HEK293 (cell line): ENCODE measurements around the gene PANX1.
A peak's percentile ranks its signal among the peaks of the same experiment; 100 is the strongest.

Source experiments
- CTCF ChIA-PET: fragments of 350-600 bp; formaldehyde crosslinking; extraction: SDS; loops from one replicate; lab custom pipeline; 2021; ENCODE audit warnings: antibody characterized with exemption; lab: Yijun Ruan, JAX
- POLR2A ChIA-PET: fragments of 300-600 bp; formaldehyde crosslinking; extraction: SDS; loops from one replicate; lab custom pipeline; 2020; ENCODE audit warnings: antibody characterized with exemption, inconsistent platforms; lab: Yijun Ruan, JAX
- H3K27ac ChIP-seq: fragments of 200-500 bp; sonication (Bioruptor generic); 2 replicates; pipeline ENCODE4 v1.5.1; 2014; ENCODE audit warnings: low read depth, low read length, control low read depth, inconsistent platforms; ENCODE audit errors: extremely low read depth
- H3K36me3 ChIP-seq, 2 experiments: fragments of 200-500 bp in 1 of 2; sonication (Bioruptor generic) in 1 of 2; 1 replicate in 1 of 2; 2 replicates in 1 of 2; pipeline ENCODE4 v1.5.1; 2014 to 2017; ENCODE audit warnings: inconsistent platforms in 2 of 2, low read length in 2 of 2; ENCODE audit not compliant: control insufficient read depth in 2 of 2, insufficient read depth in 1 of 2
- H3K4me1 ChIP-seq: fragments of 200-500 bp; sonication (Bioruptor generic); 2 replicates; pipeline ENCODE4 v1.5.1; 2014; ENCODE audit warnings: mild to moderate bottlenecking, low read length, inconsistent platforms; ENCODE audit not compliant: control insufficient read depth, insufficient read depth
- H3K4me3 ChIP-seq: 2 replicates; pipeline ENCODE4 v1.5.1; 2011; ENCODE audit warnings: low read depth, mild to moderate bottlenecking, control low read depth, low read length, moderate library complexity
- H3K9me3 ChIP-seq: fragments of 200-500 bp; sonication (Bioruptor generic); 2 replicates; pipeline ENCODE4 v1.5.1; 2014; ENCODE audit warnings: low read depth, low read length, inconsistent platforms; ENCODE audit not compliant: control insufficient read depth, insufficient read depth
- GLIS2 ChIP-seq: fragments of 450-650 bp; formaldehyde crosslinking; IDR thresholded peaks from 2 replicates; pipeline ENCODE4 v1.5.1; 2016; ENCODE audit warnings: missing biosample characterization, missing genetic modification characterization
- KLF17 ChIP-seq: fragments of 450-650 bp; formaldehyde crosslinking; IDR thresholded peaks from 2 replicates; pipeline ENCODE4 v1.5.1; 2016; ENCODE audit warnings: missing biosample characterization, missing genetic modification characterization
- MZF1 ChIP-seq: fragments of 450-650 bp; formaldehyde crosslinking; IDR thresholded peaks from 2 replicates; pipeline ENCODE4 v1.5.1; 2017; ENCODE audit warnings: missing biosample characterization, missing genetic modification characterization, borderline replicate concordance
- SETDB1 ChIP-seq: IDR thresholded peaks from one replicate; pipeline ENCODE4 v1.6.1; 2017; ENCODE audit warnings: mild to moderate bottlenecking, low read length, moderate library complexity, mixed read lengths; ENCODE audit not compliant: insufficient read length
- SP3 ChIP-seq: fragments of 450-650 bp; formaldehyde crosslinking; IDR thresholded peaks from 2 replicates; pipeline ENCODE4 v1.5.1; 2016; ENCODE audit warnings: missing biosample characterization, missing genetic modification characterization
- ZBTB1 ChIP-seq: fragments of 450-650 bp; formaldehyde crosslinking; IDR thresholded peaks from 2 replicates; pipeline ENCODE4 v1.5.1; 2016; ENCODE audit warnings: missing biosample characterization, missing genetic modification characterization
- ZBTB48 ChIP-seq: fragments of 450-650 bp; formaldehyde crosslinking; IDR thresholded peaks from 2 replicates; pipeline ENCODE4 v1.5.1; 2016; ENCODE audit warnings: missing biosample characterization, missing genetic modification characterization
- ZBTB8A ChIP-seq: fragments of 450-650 bp; formaldehyde crosslinking; IDR thresholded peaks from 2 replicates; pipeline ENCODE4 v1.5.1; 2016; ENCODE audit warnings: missing biosample characterization, missing genetic modification characterization
- ZFP3 ChIP-seq: fragments of 450-650 bp; formaldehyde crosslinking; IDR thresholded peaks from 2 replicates; pipeline ENCODE4 v1.5.1; 2016; ENCODE audit warnings: low read depth, missing biosample characterization, missing genetic modification characterization
- ZNF121 ChIP-seq: fragments of 450-650 bp; formaldehyde crosslinking; IDR thresholded peaks from 2 replicates; pipeline ENCODE4 v1.5.1; 2016; ENCODE audit warnings: missing biosample characterization, missing genetic modification characterization
- ZNF132 ChIP-seq: fragments of 450-650 bp; formaldehyde crosslinking; IDR thresholded peaks from 2 replicates; pipeline ENCODE4 v1.5.1; 2017; ENCODE audit warnings: missing biosample characterization, missing genetic modification characterization, borderline replicate concordance
- ZNF133 ChIP-seq: fragments of 450-650 bp; formaldehyde crosslinking; IDR thresholded peaks from 2 replicates; pipeline ENCODE4 v1.5.1; 2016; ENCODE audit warnings: missing biosample characterization, missing genetic modification characterization
- ZNF157 ChIP-seq: fragments of 450-650 bp; formaldehyde crosslinking; IDR thresholded peaks from 2 replicates; pipeline ENCODE4 v1.5.1; 2016; ENCODE audit warnings: missing biosample characterization, missing genetic modification characterization
- ZNF23 ChIP-seq: fragments of 450-650 bp; formaldehyde crosslinking; IDR thresholded peaks from 2 replicates; pipeline ENCODE4 v1.5.1; 2016; ENCODE audit warnings: missing biosample characterization, missing genetic modification characterization, borderline replicate concordance
- ZNF239 ChIP-seq: fragments of 450-650 bp; formaldehyde crosslinking; IDR thresholded peaks from 2 replicates; pipeline ENCODE4 v1.5.1; 2016; ENCODE audit warnings: missing biosample characterization, missing genetic modification characterization
- ZNF24 ChIP-seq: fragments of 450-650 bp; formaldehyde crosslinking; IDR thresholded peaks from 2 replicates; pipeline ENCODE4 v1.5.1; 2016; ENCODE audit warnings: missing biosample characterization, missing genetic modification characterization
- ZNF266 ChIP-seq: fragments of 450-650 bp; formaldehyde crosslinking; IDR thresholded peaks from 2 replicates; pipeline ENCODE4 v1.5.1; 2016; ENCODE audit warnings: missing biosample characterization, missing genetic modification characterization, low read depth
- ZNF274 ChIP-seq, 2 experiments: fragments of 200-500 bp in 1 of 2; fragments of 450-650 bp in 1 of 2; sonication (Bioruptor generic) in 1 of 2; formaldehyde crosslinking in 1 of 2; IDR thresholded peaks; 2 replicates each; pipeline versions ENCODE4 v1.5.1 to v1.6.1; 2014 to 2016; ENCODE audit warnings: borderline replicate concordance in 1 of 2, inconsistent platforms in 1 of 2, low read length in 1 of 2, missing biosample characterization in 1 of 2, missing genetic modification characterization in 1 of 2
- ZNF311 ChIP-seq: fragments of 450-650 bp; formaldehyde crosslinking; IDR thresholded peaks from 2 replicates; pipeline ENCODE4 v1.5.1; 2017; ENCODE audit warnings: missing biosample characterization, missing genetic modification characterization, borderline replicate concordance
- ZNF341 ChIP-seq: fragments of 450-650 bp; formaldehyde crosslinking; IDR thresholded peaks from 2 replicates; pipeline ENCODE4; 2016; ENCODE audit warnings: low read depth, missing biosample characterization, missing genetic modification characterization
- ZNF362 ChIP-seq: fragments of 450-650 bp; formaldehyde crosslinking; IDR thresholded peaks from 2 replicates; pipeline ENCODE4 v1.5.1; 2016; ENCODE audit warnings: missing biosample characterization, missing genetic modification characterization
- ZNF366 ChIP-seq: fragments of 450-650 bp; formaldehyde crosslinking; conservative IDR thresholded peaks from 2 replicates; pipeline ENCODE4 v1.5.1; 2016; ENCODE audit warnings: missing biosample characterization, missing genetic modification characterization
- ZNF394 ChIP-seq: fragments of 450-650 bp; formaldehyde crosslinking; IDR thresholded peaks from 2 replicates; pipeline ENCODE4 v1.5.1; 2016; ENCODE audit warnings: missing biosample characterization, missing genetic modification characterization, mild to moderate bottlenecking, moderate library complexity, borderline replicate concordance
- ZNF433 ChIP-seq: fragments of 450-650 bp; formaldehyde crosslinking; IDR thresholded peaks from 2 replicates; pipeline ENCODE4 v1.5.1; 2016; ENCODE audit warnings: missing biosample characterization, missing genetic modification characterization, low read depth
- ZNF473 ChIP-seq: fragments of 450-650 bp; formaldehyde crosslinking; IDR thresholded peaks from 2 replicates; pipeline ENCODE4 v1.5.1; 2017; ENCODE audit warnings: missing biosample characterization, missing genetic modification characterization
- ZNF488 ChIP-seq: fragments of 450-650 bp; formaldehyde crosslinking; IDR thresholded peaks from 2 replicates; pipeline ENCODE4 v1.5.1; 2016; ENCODE audit warnings: missing biosample characterization, missing genetic modification characterization
- ZNF501 ChIP-seq: fragments of 450-650 bp; formaldehyde crosslinking; IDR thresholded peaks from 2 replicates; pipeline ENCODE4 v1.5.1; 2016; ENCODE audit warnings: missing biosample characterization, missing genetic modification characterization
- ZNF510 ChIP-seq: fragments of 450-650 bp; formaldehyde crosslinking; IDR thresholded peaks from 2 replicates; pipeline ENCODE4 v1.5.1; 2018; ENCODE audit warnings: mild to moderate bottlenecking, missing genetic modification characterization, missing biosample characterization; ENCODE audit not compliant: insufficient replicate concordance
- ZNF529 ChIP-seq: fragments of 450-650 bp; formaldehyde crosslinking; IDR thresholded peaks from 2 replicates; pipeline ENCODE4 v1.5.1; 2017; ENCODE audit warnings: missing genetic modification characterization, missing biosample characterization; ENCODE audit not compliant: insufficient replicate concordance
- ZNF585B ChIP-seq: fragments of 450-650 bp; formaldehyde crosslinking; IDR thresholded peaks from 2 replicates; pipeline ENCODE4 v1.5.1; 2016; ENCODE audit warnings: missing biosample characterization, missing genetic modification characterization
- ZNF701 ChIP-seq: fragments of 450-650 bp; formaldehyde crosslinking; IDR thresholded peaks from 2 replicates; pipeline ENCODE4 v1.5.1; 2016; ENCODE audit warnings: missing biosample characterization, missing genetic modification characterization
- ZNF785 ChIP-seq: fragments of 450-650 bp; formaldehyde crosslinking; IDR thresholded peaks from 2 replicates; pipeline ENCODE4 v1.5.1; 2016; ENCODE audit warnings: missing biosample characterization, missing genetic modification characterization
- TF ChIP-seq, protein P1 (sequence below): fragments of 450-650 bp; formaldehyde crosslinking; IDR thresholded peaks from 2 replicates; pipeline ENCODE4 v1.5.1; 2016; ENCODE audit warnings: missing biosample characterization, missing genetic modification characterization

PANX1 gene

GRCh38 chr11:94128291-94128745 lies 323 bp upstream of the PANX1 start (continued):
- TF ChIP-seq ZNF157 = no peak
- no peak for TF ChIP-seq ZNF433 (tag by site-specific recombination)
- TF ChIP-seq ZNF23 (tag by site-specific recombination) = no peak
- 0 out of 2 replicates have a peak, but pooled peaks have one; percentile 8 for TF ChIP-seq ZNF366 (tag by site-specific recombination)
- no peak for TF ChIP-seq SETDB1
- TF ChIP-seq ZNF785 (tag by site-specific recombination) = no peak
- TF ChIP-seq SP3 (tag by site-specific recombination) = no peak
- TF ChIP-seq ZNF473 = no peak
- TF ChIP-seq ZNF585B (tag by site-specific recombination) = no peak
- TF ChIP-seq ZNF529 (tag by site-specific recombination) = no peak
- TF ChIP-seq ZBTB48 (tag by site-specific recombination) = peak; percentile 83
- no peak for TF ChIP-seq ZNF132
- peak; percentile 89 for TF ChIP-seq ZNF341 (tag by site-specific recombination)
- TF ChIP-seq ZBTB8A (tag by site-specific recombination) = peak; percentile 59; the same call in 1 of the 2 replicates
- peak; percentile 8; the same call in 1 of the 2 replicates for TF ChIP-seq MZF1
- TF ChIP-seq ZNF362 (tag by site-specific recombination) = no peak
- no peak for TF ChIP-seq KLF17
- TF ChIP-seq ZNF394 = no peak
- no peak for TF ChIP-seq ZNF488
- TF ChIP-seq ZNF311 (tag by site-specific recombination) = no peak

DNA sequence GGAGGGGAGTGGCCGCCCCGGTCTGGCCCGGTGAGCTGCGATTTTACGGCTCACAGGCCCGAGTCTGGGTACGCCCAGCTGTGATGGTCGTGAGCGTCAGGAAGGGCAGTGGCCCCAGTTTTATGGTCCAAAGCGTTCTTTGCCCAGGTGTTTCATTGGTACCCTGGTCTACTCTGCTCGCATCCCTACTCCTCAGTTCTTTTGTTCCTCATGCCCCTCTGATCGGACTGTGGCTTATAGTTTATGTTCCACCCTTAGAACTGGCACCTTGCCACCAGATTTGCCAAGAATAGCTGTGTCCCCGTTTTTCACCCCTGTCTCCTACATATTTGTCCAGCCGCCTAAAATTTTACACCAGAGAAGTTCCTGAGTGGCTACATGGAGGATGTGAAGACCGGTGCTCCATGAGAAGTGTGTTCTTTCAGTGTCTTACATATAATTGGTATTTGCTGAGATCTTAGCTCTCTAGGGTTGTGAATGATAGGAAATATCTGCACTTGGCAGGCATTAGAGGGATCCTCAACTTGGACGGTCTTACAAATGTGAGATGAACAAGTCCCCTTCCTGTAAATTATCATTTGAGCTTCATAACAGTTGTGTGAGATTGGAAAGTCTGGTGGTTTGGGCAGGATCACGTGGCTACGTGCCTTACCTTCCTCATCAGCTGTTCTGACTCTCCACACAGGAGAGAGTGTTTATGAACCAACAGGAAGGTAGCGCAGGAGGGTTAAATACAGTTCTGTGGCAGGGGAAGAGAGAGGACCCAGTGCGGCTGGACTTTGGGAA lies 1.1 kb downstream of the PANX1 start:
- ChIA-PET CTCF (interaction anchor here (0.6 to 2.5 kb wide), 5 partner anchors 54 to 646 kb away, joined by 3 to 8 read pairs (median 4); no protein-coding TSS in a partner anchor), POLR2A (interaction anchor here (1.2 to 1.9 kb wide), 5 partner anchors 8 to 208 kb away, joined by 3 to 5 read pairs (median 4); no protein-coding TSS in a partner anchor)
- Histone ChIP-seq H3K9me3 (no peaks in the 10 kb centered on the region), H3K4me3 (peak overlapping the region; percentile 82), H3K27ac (no peak overlapping the region; the same call in 1 of the 2 replicates), H3K4me1 (peaks cover 5% of the 10 kb centered on the region; the same call in 1 of the 2 replicates), H3K36me3 (no peaks in the 10 kb centered on the region)
- TF ChIP-seq ZBTB1 (tag by site-specific recombination) (no peak), ZNF239 (tag by site-specific recombination) (no peak), ZNF266 (tag by site-specific recombination) (peak; percentile 97), ZNF701 (tag by site-specific recombination) (no peak), ZNF24 (no peak), ZNF510 (no peak), ZNF133 (no peak), ZNF274 (IDR thresholded peaks at IDR 0.05; ENCODE audit: low read length) (no peak), ZNF274 (tag by site-specific recombination; IDR thresholded peaks at IDR 0.05; ENCODE audit: borderline replicate concordance) (no peak), GLIS2 (tag by site-specific recombination) (no peak), ZNF121 (no peak), ZNF488 (no peak), ZNF501 (no peak), ZFP3 (tag by site-specific recombination) (no peak)
- TF ChIP-seq, protein P1, sequence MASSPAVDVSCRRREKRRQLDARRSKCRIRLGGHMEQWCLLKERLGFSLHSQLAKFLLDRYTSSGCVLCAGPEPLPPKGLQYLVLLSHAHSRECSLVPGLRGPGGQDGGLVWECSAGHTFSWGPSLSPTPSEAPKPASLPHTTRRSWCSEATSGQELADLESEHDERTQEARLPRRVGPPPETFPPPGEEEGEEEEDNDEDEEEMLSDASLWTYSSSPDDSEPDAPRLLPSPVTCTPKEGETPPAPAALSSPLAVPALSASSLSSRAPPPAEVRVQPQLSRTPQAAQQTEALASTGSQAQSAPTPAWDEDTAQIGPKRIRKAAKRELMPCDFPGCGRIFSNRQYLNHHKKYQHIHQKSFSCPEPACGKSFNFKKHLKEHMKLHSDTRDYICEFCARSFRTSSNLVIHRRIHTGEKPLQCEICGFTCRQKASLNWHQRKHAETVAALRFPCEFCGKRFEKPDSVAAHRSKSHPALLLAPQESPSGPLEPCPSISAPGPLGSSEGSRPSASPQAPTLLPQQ (tag by site-specific recombination) = 0 out of 2 replicates have a peak, but pooled peaks have one; percentile 1
